ENCODE data around the gene ADAM11.
A peak's percentile ranks its signal among the peaks of the same experiment; 100 is the strongest.

- peak; percentile 98 for TF ChIP-seq CTCF (conservative IDR thresholded peaks at IDR 0.05; ENCODE audit: low read depth, low read length)
- TF ChIP-seq POLR2A (IDR thresholded peaks at IDR 0.05; ENCODE audit: low read depth, low read length): peak; percentile 35; the same call in 1 of the 2 replicates
These were observed 15.7 kb downstream of the ADAM11 start for GRCh38 chr17:44774271-44775135.

Data from IMR-90 (cell line).